MG63 (cell line): Measurements from ENCODE around the gene CABP4. TPM values are rescaled to one million over a fixed set of nuclear protein-coding genes. Genes with fewer than 3 reads are reported as not detected.

Source experiments
- DNase-seq: peaks from one replicate; pipeline ENCODE4 v3.0.0-alpha.2; 2020
- H3K27me3 ChIP-seq: fragments of 250-450 bp; sonication (Bioruptor Pico); 2 replicates; pipeline ENCODE4 v1.5.1; 2020; ENCODE audit warnings: mild to moderate bottlenecking, moderate library complexity
- H3K36me3 ChIP-seq: fragments of 250-450 bp; sonication (Bioruptor Pico); 2 replicates; pipeline ENCODE4 v1.5.1; 2020; ENCODE audit warnings: mild to moderate bottlenecking, moderate library complexity
- H3K4me3 ChIP-seq: fragments of 250-450 bp; sonication (Bioruptor Pico); 2 replicates; pipeline ENCODE4 v1.5.1; 2020; ENCODE audit warnings: mild to moderate bottlenecking, moderate library complexity
- H3K9me3 ChIP-seq: fragments of 250-450 bp; sonication (Bioruptor Pico); 2 replicates; pipeline ENCODE4 v1.5.1; 2020; ENCODE audit warnings: mild to moderate bottlenecking, moderate library complexity
- total RNA-seq: library from RNA; depleted of rRNA; stranded (reverse); fragments of >200 nt; shearing (Covaris generic); gene quantifications from 2 replicates; pipeline ENCODE4 v1.2.3, GENCODE V29; 2014; ENCODE audit warnings: low replicate concordance; rRNA removed

CABP4 gene
- 0.26 and 3.0 TPM in 2 replicates for total RNA-seq

- no peak for DNase-seq
Observed at GRCh38 chr11:67455054-67455453, at the start of gene CABP4. Gene CABP4 (plus strand): TSS chr11:67455354. CDS start chr11:67455424, 70 bp downstream.

GRCh38 chr11:67405688-67406339, 49.3 kb upstream of the CABP4 start:
- no peak for DNase-seq
- H3K4me3 ChIP-seq: no peak overlapping the region
- H3K9me3 ChIP-seq: no peaks in the 10 kb centered on the region
- H3K36me3 ChIP-seq: peaks cover 5% of the 10 kb centered on the region
- H3K27me3 ChIP-seq: no peaks in the 10 kb centered on the region

More at GRCh38 chr11:67455054-67455453, at the start of gene CABP4:
- no peaks in the 10 kb centered on the region for H3K9me3 ChIP-seq
- H3K4me3 ChIP-seq: no peak within 1 kb of the TSS
- H3K27me3 ChIP-seq: no peaks in the 10 kb centered on the region
- no peaks in the 10 kb centered on the region for H3K36me3 ChIP-seq

- Histone ChIP-seq H3K9me3 (no peaks in the 10 kb centered on the region), H3K27me3 (no peaks in the 10 kb centered on the region), H3K36me3 (no peaks in the 10 kb centered on the region), H3K4me3 (no peak overlapping the region)
- no peak for DNase-seq
Observed at GRCh38 chr11:67406420-67406968, 48.7 kb upstream of the CABP4 start.

GRCh38 chr11:67406969-67407687, 48.0 kb upstream of the CABP4 start:
- Histone ChIP-seq H3K27me3 (no peaks in the 10 kb centered on the region), H3K4me3 (no peak overlapping the region), H3K9me3 (no peaks in the 10 kb centered on the region), H3K36me3 (no peaks in the 10 kb centered on the region)
- no peak for DNase-seq

GRCh38 chr11:67407688-67408163, 47.4 kb upstream of the CABP4 start:
- Histone ChIP-seq H3K27me3 (no peaks in the 10 kb centered on the region), H3K9me3 (no peaks in the 10 kb centered on the region), H3K4me3 (no peak overlapping the region), H3K36me3 (no peaks in the 10 kb centered on the region)
- no peak for DNase-seq

GRCh38 chr11:67408437-67409200, 46.5 kb upstream of the CABP4 start:
- Histone ChIP-seq H3K4me3 (no peak overlapping the region), H3K9me3 (no peaks in the 10 kb centered on the region), H3K27me3 (no peaks in the 10 kb centered on the region), H3K36me3 (no peaks in the 10 kb centered on the region)
- no peak for DNase-seq

GRCh38 chr11:67409261-67409666, 45.9 kb upstream of the CABP4 start:
- no peaks in the 10 kb centered on the region for H3K9me3 ChIP-seq
- H3K4me3 ChIP-seq: no peak overlapping the region
- no peaks in the 10 kb centered on the region for H3K27me3 ChIP-seq
- DNase-seq: no peak
- H3K36me3 ChIP-seq: no peaks in the 10 kb centered on the region

- no peaks in the 10 kb centered on the region for H3K9me3 ChIP-seq
- no peak overlapping the region for H3K4me3 ChIP-seq
- no peaks in the 10 kb centered on the region for H3K27me3 ChIP-seq
- no peaks in the 10 kb centered on the region for H3K36me3 ChIP-seq
- no peak for DNase-seq
Observed at GRCh38 chr11:67409781-67410368, 45.3 kb upstream of the CABP4 start.

GRCh38 chr11:67410369-67410831, 44.8 kb upstream of the CABP4 start:
- Histone ChIP-seq H3K9me3 (no peaks in the 10 kb centered on the region), H3K36me3 (no peaks in the 10 kb centered on the region), H3K27me3 (no peaks in the 10 kb centered on the region), H3K4me3 (no peak overlapping the region)
- DNase-seq: no peak

GRCh38 chr11:67410984-67411784, 44.0 kb upstream of the CABP4 start:
- Histone ChIP-seq H3K27me3 (no peaks in the 10 kb centered on the region), H3K4me3 (no peak overlapping the region), H3K9me3 (no peaks in the 10 kb centered on the region), H3K36me3 (no peaks in the 10 kb centered on the region)
- no peak for DNase-seq

GRCh38 chr11:67411785-67412152, 43.4 kb upstream of the CABP4 start:
- Histone ChIP-seq H3K4me3 (no peak overlapping the region), H3K36me3 (no peaks in the 10 kb centered on the region), H3K27me3 (no peaks in the 10 kb centered on the region), H3K9me3 (no peaks in the 10 kb centered on the region)
- no peak for DNase-seq

- no peaks in the 10 kb centered on the region for H3K9me3 ChIP-seq
- DNase-seq: no peak
- no peak overlapping the region for H3K4me3 ChIP-seq
- no peaks in the 10 kb centered on the region for H3K36me3 ChIP-seq
- H3K27me3 ChIP-seq: no peaks in the 10 kb centered on the region
Observed at GRCh38 chr11:67412495-67413179, 42.5 kb upstream of the CABP4 start.

- H3K27me3 ChIP-seq: no peaks in the 10 kb centered on the region
- H3K9me3 ChIP-seq: no peaks in the 10 kb centered on the region
- H3K36me3 ChIP-seq: no peaks in the 10 kb centered on the region
- DNase-seq: no peak
- no peak overlapping the region for H3K4me3 ChIP-seq
Observed at GRCh38 chr11:67413266-67413849, 41.8 kb upstream of the CABP4 start.

GRCh38 chr11:67415501-67416304, 39.5 kb upstream of the CABP4 start, which contains the start of gene CARNS1:
Gene CARNS1 (plus strand): TSS chr11:67415678. CDS start chr11:67416200, 522 bp downstream.
- no peaks in the 10 kb centered on the region for H3K9me3 ChIP-seq
- no peak within 1 kb of the TSS for H3K4me3 ChIP-seq
- H3K27me3 ChIP-seq: no peaks in the 10 kb centered on the region
- no peaks in the 10 kb centered on the region for H3K36me3 ChIP-seq
- no peak for DNase-seq
